ENCODE measurements around the gene MERTK. TPM values are rescaled to one million over a fixed set of nuclear protein-coding genes. Genes with fewer than 3 reads are reported as not detected.

Gene MERTK
- total and polyA plus RNA-seq, 2 of the 8 experiments (the other 6 are each of a cell fraction or from before 2014, with no cell fraction given) = 6.5 to 7.0 TPM

DNA sequence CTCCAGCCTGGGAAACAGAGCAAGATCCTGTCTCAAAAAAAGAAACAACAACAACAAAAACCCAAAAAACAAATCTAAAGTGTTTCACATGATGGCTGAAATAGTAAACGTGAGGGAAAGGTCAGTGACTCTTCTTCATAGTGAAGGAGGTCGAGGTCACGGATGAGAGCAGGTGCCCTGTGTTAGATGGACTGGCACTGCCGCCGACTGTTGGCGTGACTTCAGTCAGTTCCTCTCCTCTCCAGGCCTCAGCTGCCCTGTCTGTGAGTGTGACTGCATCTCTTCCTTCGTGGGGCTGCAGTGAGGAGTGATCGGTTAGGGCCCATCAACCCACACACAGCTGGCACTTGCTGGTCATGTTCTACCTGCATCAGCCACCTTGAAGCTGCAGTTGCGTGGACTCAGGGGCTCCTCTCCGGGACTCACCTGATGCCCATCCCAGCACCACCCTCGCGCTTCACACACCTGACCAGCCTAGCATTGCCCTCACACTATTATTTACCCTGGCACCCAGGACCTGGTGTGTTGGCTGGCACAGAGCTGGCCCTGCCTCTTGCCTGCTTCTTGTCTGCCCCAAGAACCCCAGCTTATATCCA is 126.6 kb downstream of the MERTK start:
- Histone ChIP-seq H3K9ac (replicated peaks in 1 of 4; ENCODE audit: extremely low read depth in 1 of 4, low read depth in 3 of 4, low read length in 3 of 4) (no peak overlapping the region), H3K4me3 (ENCODE audit: extremely low read depth in 1 of 4, insufficient read depth in 2 of 4, low read depth in 3 of 4, low read length in 4 of 4) (no peak overlapping the region), H2BK5ac (ENCODE audit: low read depth, low read length) (no peak overlapping the region; the same call in 1 of the 2 replicates), H2AK5ac (ENCODE audit: low read depth, low read length) (no peak overlapping the region), H4K20me1 (replicated peaks in 1 of 2; ENCODE audit: control insufficient read depth in 1 of 2, insufficient read depth in 2 of 2, low read length in 2 of 2) (no peaks in the 10 kb centered on the region), H3K27ac (ENCODE audit: low read depth, low read length) (no peak overlapping the region), H3K56ac (replicated peaks; ENCODE audit: insufficient read length, low read depth, low read length) (no peak overlapping the region), H3K4ac (replicated peaks; ENCODE audit: insufficient read length, low read depth, low read length) (no peak overlapping the region), H2BK15ac (ENCODE audit: low read length) (no peak overlapping the region), H4K5ac (ENCODE audit: insufficient read length, low read depth, low read length) (no peak overlapping the region), H3K4me1 (replicated peaks in 1 of 4; ENCODE audit: control insufficient read depth in 3 of 4, insufficient read depth in 4 of 4, low read length in 3 of 4) (no peaks in the 10 kb centered on the region), H3K36me3 (ENCODE audit: control insufficient read depth in 2 of 4, insufficient read depth in 4 of 4, low read length in 3 of 4) (no peaks in the 10 kb centered on the region), H3K9me3 (ENCODE audit: insufficient read depth in 2 of 2, low read depth in 1 of 2, low read length in 1 of 2) (no peaks in the 10 kb centered on the region), H4K8ac (ENCODE audit: extremely low read depth, insufficient read depth, low read length) (no peak overlapping the region), H2BK12ac (ENCODE audit: low read depth, low read length) (no peak overlapping the region), H3K18ac (ENCODE audit: extremely low read depth, low read length) (no peak overlapping the region), H3K79me1 (ENCODE audit: low read depth, low read length) (0 out of 2 replicates have a peak, but pooled peaks cover 2% of the 10 kb centered on the region), H4K91ac (replicated peaks; ENCODE audit: insufficient read length, low read length) (no peak overlapping the region), H3K27me3 (replicated peaks in 1 of 4; ENCODE audit: control insufficient read depth in 3 of 4, extremely low read depth in 1 of 4, insufficient read depth in 3 of 4, low read length in 3 of 4) (no peaks in the 10 kb centered on the region), H3K79me2 (ENCODE audit: control insufficient read depth in 1 of 2, insufficient read depth in 2 of 2, low read length in 2 of 2) (no peaks in the 10 kb centered on the region), H3K14ac (ENCODE audit: insufficient read length) (no peak overlapping the region), H3K23ac (ENCODE audit: insufficient read length) (no peak overlapping the region), H2AFZ (ENCODE audit: low read length) (no peak overlapping the region), H3K23me2 (ENCODE audit: low read depth, low read length) (no peaks in the 10 kb centered on the region), H2BK120ac (replicated peaks; ENCODE audit: low read depth, low read length) (no peak overlapping the region), H2BK20ac (ENCODE audit: low read length) (no peak overlapping the region), H3K4me2 (ENCODE audit: insufficient read depth in 1 of 2, low read depth in 2 of 2, low read length in 2 of 2) (no peak overlapping the region)
- WGBS, 2 experiments (ENCODE audit: extremely low coverage in 1 of 2, insufficient coverage in 1 of 2, insufficient read length in 1 of 2, insufficient replicate concordance in 2 of 2, low coverage in 1 of 2, low lambda C conversion rate in 2 of 2, missing lambda C conversion rate in 1 of 2) = 95% methylated on average over 11 of the region's 12 CpGs; no CpG with 5 or more reads in 1 of the 2 experiments
- TF ChIP-seq EP300 (IDR thresholded peaks at IDR 0.05; ENCODE audit: borderline replicate concordance in 1 of 2, low read depth in 2 of 2, low read length in 2 of 2) (no peak), CEBPB (IDR thresholded peaks at IDR 0.05; ENCODE audit: low read depth, low read length) (no peak), NANOG (IDR thresholded peaks at IDR 0.05; ENCODE audit: insufficient read depth, low read depth, low read length, poor library complexity, severe bottlenecking) (no peak), CHD1 (IDR thresholded peaks at IDR 0.05; ENCODE audit: low read depth, low read length) (no peak)
- DNase-seq (ENCODE audit: low read depth in 1 of 2, low spot score in 2 of 2) = no peak
- no peak for FAIRE-seq
- ChIA-PET CTCF (ENCODE audit: partially characterized antibody) (interaction anchor here (0.6 to 1.2 kb wide), 2 partner anchors 24 to 234 kb away, joined by 3 read pairs; no protein-coding TSS in a partner anchor), POLR2A (ENCODE audit: partially characterized antibody) (no interaction called here)

Measured in H1 (cell line).